ENCODE data around the gene TMEM60. TPM values are rescaled to one million over a fixed set of nuclear protein-coding genes. Genes with fewer than 3 reads are reported as not detected.

Gene TMEM60
- total and polyA plus RNA-seq, 2 of the 13 experiments (the other 11 are each of a cell fraction or from before 2014, with no cell fraction given) = 25.6 to 27.7 TPM

- TF ChIP-seq ZNF275 (CRISPR knock-in tag; IDR thresholded peaks at IDR 0.05; ENCODE audit: borderline replicate concordance) (0 out of 2 replicates have a peak, but pooled peaks have one; percentile 37), MYPOP (CRISPR knock-in tag; IDR thresholded peaks at IDR 0.05) (peak; percentile 100), TCF7 (IDR thresholded peaks at IDR 0.05; ENCODE audit: low read depth) (peak; percentile 27; the same call in 1 of the 2 replicates), NCOA2 (CRISPR knock-in tag; IDR thresholded peaks at IDR 0.05) (peak; percentile 32; the same call in 1 of the 2 replicates), MYC (CRISPR knock-in tag; IDR thresholded peaks at IDR 0.05; ENCODE audit: borderline replicate concordance) (peak; percentile 81; the same call in 1 of the 2 replicates), ETV5 (CRISPR knock-in tag; IDR thresholded peaks at IDR 0.05; ENCODE audit: borderline replicate concordance) (peak; percentile 93), TBX2 (CRISPR knock-in tag; IDR thresholded peaks at IDR 0.05; ENCODE audit: borderline replicate concordance) (peak; percentile 63), ZNF136 (CRISPR knock-in tag; IDR thresholded peaks at IDR 0.05; ENCODE audit: low read depth) (peak; percentile 52; the same call in 1 of the 2 replicates), ZNF761 (CRISPR knock-in tag; conservative IDR thresholded peaks at IDR 0.05) (peak; percentile 85), ZNF550 (CRISPR knock-in tag; IDR thresholded peaks at IDR 0.05; ENCODE audit: borderline replicate concordance) (no peak), CHD4 (IDR thresholded peaks at IDR 0.05; ENCODE audit: borderline replicate concordance, low read length) (no peak), TOPORS (CRISPR knock-in tag; IDR thresholded peaks at IDR 0.05) (0 out of 2 replicates have a peak, but pooled peaks have one; percentile 50), ARID4A (CRISPR knock-in tag; IDR thresholded peaks at IDR 0.05; ENCODE audit: borderline replicate concordance) (peak; percentile 71; the same call in 1 of the 2 replicates), ZNF589 (CRISPR knock-in tag; conservative IDR thresholded peaks at IDR 0.05) (peak; percentile 91), ZNF441 (CRISPR knock-in tag; IDR thresholded peaks at IDR 0.05; ENCODE audit: borderline replicate concordance) (no peak; the same call in none of the 2 replicates), ZNF710 (CRISPR knock-in tag; IDR thresholded peaks at IDR 0.05; ENCODE audit: borderline replicate concordance) (peak; percentile 89; the same call in 1 of the 2 replicates), POLR2A (IDR thresholded peaks at IDR 0.05; ENCODE audit: insufficient read depth in 1 of 2, low read depth in 2 of 2, low read length in 2 of 2) (peak; percentile 24 to 75), ZNF691 (CRISPR knock-in tag; IDR thresholded peaks at IDR 0.05; ENCODE audit: borderline replicate concordance, low read depth) (peak; percentile 49; the same call in 1 of the 2 replicates)
Observed at GRCh38 chr7:77798394-77799077, at the start of gene TMEM60, which contains the start of gene PHTF2 (continued).

Measured in HepG2 (cell line).